Right lobe of liver (tissue), 4 donors: ENCODE results near the gene ALK.

Experiments
- CTCF ChIP-seq, 4 donors: fragments of 200-600 bp in 3 of 4; fragments of 450-650 bp in 1 of 4; IDR thresholded peaks; one replicate each; pipeline versions ENCODE4 v1.5.1 to v1.8.0; 2016 to 2022; ENCODE audit warnings: antibody characterized with exemption in 4 of 4, mild to moderate bottlenecking in 2 of 4
- POLR2A ChIP-seq: fragments of 450-650 bp; IDR thresholded peaks from one replicate; pipeline ENCODE4 v1.6.1; 2017; ENCODE audit warnings: antibody characterized with exemption, mild to moderate bottlenecking
- donor health status: DM: no; HTN: no; CAD: no.
- donor health status: DM: no; HTN: no; CAD: no.
- donor health status: DM: no; HTN: yes; CAD: no.

GRCh38 chr2:29284671-29285070 lies 636.7 kb downstream of the ALK start:
- TF ChIP-seq CTCF (IDR thresholded peaks at IDR 0.05) (no peak), POLR2A (no peak)
